Calu3 (cell line): ENCODE measurements around the gene SLC24A3. TPM values are rescaled to one million over a fixed set of nuclear protein-coding genes. Genes with fewer than 3 reads are reported as not detected.

Experiments
- BruUV-seq: library from RNA; stranded (reverse); fragments of 400-500 nt; replicated peaks from 2 replicates; lab custom pipeline; 2021; lab: Mats Ljungman, UMichigan
- CTCF ChIA-PET: fragments of 300-600 bp; sonication (Branson Sonifier 250); formaldehyde crosslinking; loops from one replicate; lab custom pipeline; 2022; ENCODE audit warnings: antibody characterized with exemption; lab: Charles Lee
- DNase-seq: peaks from one replicate; pipeline ENCODE4 v3.0.0; 2022
- H3K27ac Mint-ChIP-seq: one replicate; pipeline ENCODE4 v1.8.0; 2022; ENCODE audit warnings: mixed read lengths; ENCODE audit not compliant: unreplicated experiment
- H3K27me3 Mint-ChIP-seq: one replicate; pipeline ENCODE4 v1.8.0; 2022; ENCODE audit warnings: mixed read lengths; ENCODE audit not compliant: unreplicated experiment
- H3K36me3 Mint-ChIP-seq: one replicate; pipeline ENCODE4 v1.8.0; 2022; ENCODE audit warnings: mild to moderate bottlenecking, moderate library complexity, mixed read lengths; ENCODE audit not compliant: insufficient read depth, unreplicated experiment
- H3K4me1 Mint-ChIP-seq: one replicate; pipeline ENCODE4 v1.8.0; 2022; ENCODE audit warnings: mild to moderate bottlenecking, low read depth, mixed read lengths; ENCODE audit not compliant: unreplicated experiment
- H3K4me3 Mint-ChIP-seq: one replicate; pipeline ENCODE4 v1.8.0; 2022; ENCODE audit warnings: mild to moderate bottlenecking, low read depth, moderate library complexity, mixed read lengths; ENCODE audit not compliant: unreplicated experiment
- H3K9me3 Mint-ChIP-seq: one replicate; pipeline ENCODE4 v1.8.0; 2022; ENCODE audit warnings: low read depth, mixed read lengths; ENCODE audit not compliant: unreplicated experiment
- intact Hi-C: fragments of 100-400 bp; cut with micrococcal nuclease; formaldehyde crosslinking; loops from one replicate; pipeline ENCODE4 v1.10.0; 2022; ENCODE audit not compliant: unreplicated experiment
- total RNA-seq: library from RNA; stranded (reverse); gene quantifications from 2 replicates; pipeline ENCODE4 v1.2.3, GENCODE V29; 2022
- TF ChIP-seq, protein P1 (sequence below): fragments of 200-600 bp; IDR thresholded peaks from one replicate; pipeline ENCODE4 v1.8.0; 2022; ENCODE audit warnings: antibody characterized with exemption; ENCODE audit not compliant: unreplicated experiment

Gene SLC24A3
- total RNA-seq, 1 experiment from 2014 or later = not detected

DNA sequence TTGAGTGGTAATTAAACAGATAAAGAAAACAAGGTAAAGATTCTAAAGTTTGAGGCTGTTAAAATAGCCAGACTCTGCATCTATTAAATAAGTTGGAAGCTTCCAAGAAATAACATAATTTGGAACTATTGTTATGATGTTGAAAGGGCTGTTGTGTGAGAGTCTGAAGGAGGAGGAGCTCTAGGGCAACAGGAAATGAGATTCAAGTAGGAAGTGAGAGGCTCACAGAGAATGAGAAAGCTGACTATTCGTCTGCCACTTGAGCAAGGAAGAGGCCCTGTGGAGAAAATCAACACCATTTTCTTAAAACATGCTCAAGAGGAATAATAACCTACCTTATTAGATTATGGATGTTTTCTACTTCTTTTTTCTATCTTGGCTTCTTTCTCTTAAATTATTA, 185.2 kb downstream of the SLC24A3 start:
- BruUV-seq = no TSS peak
- no peak for DNase-seq
- CTCF ChIA-PET = no interaction called here
- H3K27ac Mint-ChIP-seq = no peak overlapping the region
- H3K9me3 Mint-ChIP-seq = no peaks in the 10 kb centered on the region
- no peaks in the 10 kb centered on the region for H3K36me3 Mint-ChIP-seq
- intact Hi-C loops = no loop called here
- TF ChIP-seq, protein P1, sequence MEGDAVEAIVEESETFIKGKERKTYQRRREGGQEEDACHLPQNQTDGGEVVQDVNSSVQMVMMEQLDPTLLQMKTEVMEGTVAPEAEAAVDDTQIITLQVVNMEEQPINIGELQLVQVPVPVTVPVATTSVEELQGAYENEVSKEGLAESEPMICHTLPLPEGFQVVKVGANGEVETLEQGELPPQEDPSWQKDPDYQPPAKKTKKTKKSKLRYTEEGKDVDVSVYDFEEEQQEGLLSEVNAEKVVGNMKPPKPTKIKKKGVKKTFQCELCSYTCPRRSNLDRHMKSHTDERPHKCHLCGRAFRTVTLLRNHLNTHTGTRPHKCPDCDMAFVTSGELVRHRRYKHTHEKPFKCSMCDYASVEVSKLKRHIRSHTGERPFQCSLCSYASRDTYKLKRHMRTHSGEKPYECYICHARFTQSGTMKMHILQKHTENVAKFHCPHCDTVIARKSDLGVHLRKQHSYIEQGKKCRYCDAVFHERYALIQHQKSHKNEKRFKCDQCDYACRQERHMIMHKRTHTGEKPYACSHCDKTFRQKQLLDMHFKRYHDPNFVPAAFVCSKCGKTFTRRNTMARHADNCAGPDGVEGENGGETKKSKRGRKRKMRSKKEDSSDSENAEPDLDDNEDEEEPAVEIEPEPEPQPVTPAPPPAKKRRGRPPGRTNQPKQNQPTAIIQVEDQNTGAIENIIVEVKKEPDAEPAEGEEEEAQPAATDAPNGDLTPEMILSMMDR = no peak
- no peaks in the 10 kb centered on the region for H3K4me1 Mint-ChIP-seq
- H3K27me3 Mint-ChIP-seq = no peaks in the 10 kb centered on the region
- H3K4me3 Mint-ChIP-seq = no peak overlapping the region

DNA sequence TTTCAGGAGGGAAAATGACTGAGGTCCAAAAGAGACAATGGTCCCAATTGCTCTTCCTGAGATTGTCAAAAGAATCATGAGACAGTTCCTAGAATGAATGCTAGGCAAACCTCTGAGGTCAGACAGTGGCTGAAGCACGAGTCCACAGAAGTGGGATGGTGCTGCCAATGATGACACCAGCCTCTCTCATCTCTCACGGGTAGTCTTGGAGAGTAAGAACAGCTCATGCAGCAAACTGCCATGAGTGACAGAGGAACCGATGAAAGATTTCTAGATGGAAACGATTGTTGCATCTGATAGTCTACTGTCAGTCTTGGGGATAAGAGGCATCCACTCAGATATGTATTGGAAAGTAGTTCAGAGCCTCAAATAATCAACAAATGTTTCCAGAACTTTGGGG, 188.7 kb downstream of the SLC24A3 start:
- intact Hi-C loops = no loop called here
- no TSS peak for BruUV-seq
- Mint-ChIP-seq H3K4me1 (no peaks in the 10 kb centered on the region), H3K27me3 (no peaks in the 10 kb centered on the region), H3K36me3 (no peaks in the 10 kb centered on the region), H3K27ac (no peak overlapping the region), H3K9me3 (no peaks in the 10 kb centered on the region), H3K4me3 (no peak overlapping the region)
- CTCF ChIA-PET = no interaction called here
- DNase-seq = no peak
- TF ChIP-seq, protein P1 = no peak

DNA sequence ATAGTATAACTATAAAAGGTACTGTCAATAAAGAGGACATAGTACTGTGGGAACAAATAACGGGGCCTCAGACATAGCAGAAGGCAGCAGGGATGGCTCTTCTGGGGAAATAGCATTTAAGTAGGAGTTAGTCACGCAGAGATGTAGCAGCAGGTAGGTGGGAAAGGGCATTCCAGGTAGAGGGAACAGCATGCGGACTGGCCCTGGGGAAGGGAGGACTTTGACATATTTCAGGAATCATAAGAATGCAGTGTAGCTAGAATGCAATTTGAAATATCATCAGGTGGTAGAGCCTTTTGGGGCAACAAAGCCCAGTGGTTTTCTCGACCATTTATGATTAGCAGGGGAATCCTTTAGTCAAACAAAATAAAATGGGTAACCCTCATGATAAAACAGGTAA, 191.1 kb downstream of the SLC24A3 start:
- no peak overlapping the region for H3K27ac Mint-ChIP-seq
- CTCF ChIA-PET = no interaction called here

DNA sequence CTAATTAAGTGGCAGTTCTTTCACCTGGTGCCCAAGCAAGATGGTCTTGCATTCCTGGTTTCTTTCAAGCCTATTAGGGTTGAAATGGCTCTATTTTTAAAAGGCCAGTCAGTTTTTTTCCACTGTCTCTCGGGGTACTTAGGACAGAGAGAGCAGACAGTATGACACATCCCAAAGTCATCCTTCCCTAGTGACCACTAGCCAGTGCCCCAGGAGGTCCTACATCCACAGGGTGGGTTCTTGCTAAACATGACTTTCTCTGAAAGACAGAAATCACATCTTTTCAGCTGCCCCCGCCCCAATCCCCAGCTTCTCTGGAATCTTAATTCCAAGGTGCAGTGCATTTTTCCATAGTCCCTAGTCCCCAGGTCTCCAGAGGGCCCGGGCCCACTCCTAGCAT, 192.4 kb downstream of the SLC24A3 start:
- no peak for DNase-seq
- intact Hi-C loops = no loop called here
- no peak overlapping the region for H3K27ac Mint-ChIP-seq
- peaks cover 8% of the 10 kb centered on the region for H3K27me3 Mint-ChIP-seq
- H3K36me3 Mint-ChIP-seq = no peaks in the 10 kb centered on the region
- TF ChIP-seq, protein P1 = no peak
- CTCF ChIA-PET = no interaction called here
- no TSS peak for BruUV-seq
- no peaks in the 10 kb centered on the region for H3K9me3 Mint-ChIP-seq
- H3K4me1 Mint-ChIP-seq = no peaks in the 10 kb centered on the region
- H3K4me3 Mint-ChIP-seq = no peak overlapping the region

More for the DNA sequence above, 191.1 kb downstream of the SLC24A3 start:
- BruUV-seq = no TSS peak
- Mint-ChIP-seq H3K27me3 (no peaks in the 10 kb centered on the region), H3K4me3 (no peak overlapping the region), H3K36me3 (no peaks in the 10 kb centered on the region), H3K9me3 (no peaks in the 10 kb centered on the region), H3K4me1 (no peaks in the 10 kb centered on the region)
- TF ChIP-seq, protein P1 = no peak
- DNase-seq = no peak
- intact Hi-C loops = no loop called here
